Measurements from ENCODE around the gene EGR4. TPM values are rescaled to one million over a fixed set of nuclear protein-coding genes. Genes with fewer than 3 reads are reported as not detected.

The EGR4 gene
- polyA plus RNA-seq, 1 of the 3 experiments (the other 2 are of a cell fraction): 0.02 TPM

- no peak overlapping the region for H3K4me3 ChIP-seq (ENCODE audit: low read depth in 2 of 2, low read length in 1 of 2)
- CTCF ChIA-PET: interaction anchor here (0.8 to 1.8 kb wide), 2 partner anchors 9 to 45 kb away, joined by 3 to 5 read pairs; no protein-coding TSS in a partner anchor
- no peak for DNase-seq
- no peaks in the 10 kb centered on the region for H3F3A ChIP-seq (replicated peaks; ENCODE audit: insufficient read depth)
- no peak overlapping the region for H2AFZ ChIP-seq (ENCODE audit: low read depth)
- H3K27me3 ChIP-seq (ENCODE audit: insufficient read depth): no peaks in the 10 kb centered on the region
- no peaks in the 10 kb centered on the region for H3K36me3 ChIP-seq (replicated peaks in 1 of 2; ENCODE audit: control insufficient read depth in 1 of 2, insufficient read depth in 2 of 2, low read length in 1 of 2)
- no peaks in the 10 kb centered on the region for H3K9me3 ChIP-seq
- no peaks in the 10 kb centered on the region for H3K9me2 ChIP-seq
- no peak for TF ChIP-seq RCOR1 (IDR thresholded peaks at IDR 0.05; ENCODE audit: low read length)
- TF ChIP-seq MEF2A (IDR thresholded peaks at IDR 0.05; ENCODE audit: borderline replicate concordance, low read depth): no peak
- TF ChIP-seq EP300 (IDR thresholded peaks at IDR 0.05; ENCODE audit: borderline replicate concordance in 1 of 2, low read depth in 1 of 2, low read length in 1 of 2): no peak
- TF ChIP-seq JUND (IDR thresholded peaks at IDR 0.05): no peak
- TF ChIP-seq GATA2 (CRISPR knock-in tag; IDR thresholded peaks at IDR 0.05): no peak
- no peak for TF ChIP-seq RFX5 (IDR thresholded peaks at IDR 0.05; ENCODE audit: low read length)
- TF ChIP-seq ZBTB33 (IDR thresholded peaks at IDR 0.05; ENCODE audit: borderline replicate concordance, low read depth): no peak
- TF ChIP-seq RXRA (IDR thresholded peaks at IDR 0.05; ENCODE audit: borderline replicate concordance, low read depth): no peak
- TF ChIP-seq POLR2AphosphoS5 (IDR thresholded peaks at IDR 0.05; ENCODE audit: low read depth, low read length): no peak
- TF ChIP-seq TAF1 (IDR thresholded peaks at IDR 0.05; ENCODE audit: borderline replicate concordance, low read depth, low read length): no peak
- H4K20me1 ChIP-seq (ENCODE audit: insufficient read depth): no peaks in the 10 kb centered on the region
- H3K27ac ChIP-seq (ENCODE audit: low read depth in 2 of 2, low read length in 1 of 2): no peak overlapping the region
- H3K4me1 ChIP-seq (ENCODE audit: control insufficient read depth in 1 of 2, insufficient read depth in 2 of 2, low read depth in 1 of 2, low read length in 1 of 2): no peaks in the 10 kb centered on the region; a peak in 1 of 4 replicates
- 57% methylated on average over 1 of the region's 1 CpG for WGBS (ENCODE audit: low lambda C conversion rate)
- POLR2A ChIA-PET: no interaction called here
- no peak overlapping the region for H3K9ac ChIP-seq
- no peak overlapping the region for H3K4me2 ChIP-seq
- H3K79me2 ChIP-seq (ENCODE audit: insufficient read depth): no peaks in the 10 kb centered on the region
Observed at GRCh38 chr2:73334620-73335019, 41.3 kb upstream of the EGR4 start.

DNA sequence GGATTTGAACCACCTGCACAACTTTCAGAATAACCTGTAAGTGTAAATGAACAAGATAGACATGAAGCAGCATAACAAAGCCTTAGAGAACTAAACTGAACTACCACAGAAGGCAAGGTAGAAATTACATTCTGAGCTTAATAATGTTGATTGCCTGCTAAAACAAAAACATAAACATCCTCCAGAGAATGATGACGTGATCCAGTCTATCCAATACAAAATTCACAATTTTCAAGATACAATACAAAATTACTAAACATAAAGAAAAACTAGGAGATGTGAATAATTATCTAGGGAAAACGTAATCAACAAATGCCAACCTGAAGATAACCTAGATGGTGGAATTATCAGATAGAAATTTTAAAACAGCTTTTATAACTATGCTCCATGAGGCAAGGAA lies 40.7 kb upstream of the EGR4 start:
- Histone ChIP-seq H3K9ac (no peak overlapping the region), H2AFZ (ENCODE audit: low read depth) (no peak overlapping the region), H3K4me2 (no peak overlapping the region), H3K27ac (ENCODE audit: low read depth in 2 of 2, low read length in 1 of 2) (no peak overlapping the region), H3K9me2 (no peaks in the 10 kb centered on the region), H4K20me1 (ENCODE audit: insufficient read depth) (no peaks in the 10 kb centered on the region), H3K36me3 (replicated peaks in 1 of 2; ENCODE audit: control insufficient read depth in 1 of 2, insufficient read depth in 2 of 2, low read length in 1 of 2) (no peaks in the 10 kb centered on the region), H3F3A (replicated peaks; ENCODE audit: insufficient read depth) (no peaks in the 10 kb centered on the region), H3K4me1 (ENCODE audit: control insufficient read depth in 1 of 2, insufficient read depth in 2 of 2, low read depth in 1 of 2, low read length in 1 of 2) (no peaks in the 10 kb centered on the region), H3K9me3 (no peaks in the 10 kb centered on the region), H3K79me2 (ENCODE audit: insufficient read depth) (no peaks in the 10 kb centered on the region), H3K27me3 (ENCODE audit: insufficient read depth) (no peaks in the 10 kb centered on the region), H3K4me3 (ENCODE audit: low read depth in 2 of 2, low read length in 1 of 2) (no peak overlapping the region)
- ChIA-PET CTCF (interaction anchor here (0.8 to 1.8 kb wide), 2 partner anchors 9 to 44 kb away, joined by 3 to 5 read pairs; no protein-coding TSS in a partner anchor), POLR2A (no interaction called here)
- WGBS (ENCODE audit: low lambda C conversion rate): 13% methylated on average over 2 of the region's 2 CpGs
- no peak for DNase-seq
- TF ChIP-seq POLR2AphosphoS5 (IDR thresholded peaks at IDR 0.05; ENCODE audit: low read depth, low read length): no peak
- no peak for TF ChIP-seq CHD2 (IDR thresholded peaks at IDR 0.05; ENCODE audit: low read length, partially characterized antibody)
- TF ChIP-seq IRF3 (IDR thresholded peaks at IDR 0.05; ENCODE audit: low read depth, low read length): no peak
- TF ChIP-seq TAF1 (IDR thresholded peaks at IDR 0.05; ENCODE audit: borderline replicate concordance, low read depth, low read length): no peak
- no peak for TF ChIP-seq GABPA (IDR thresholded peaks at IDR 0.05; ENCODE audit: low read depth)
- TF ChIP-seq RXRA (IDR thresholded peaks at IDR 0.05; ENCODE audit: borderline replicate concordance, low read depth): no peak
- TF ChIP-seq, protein P1, sequence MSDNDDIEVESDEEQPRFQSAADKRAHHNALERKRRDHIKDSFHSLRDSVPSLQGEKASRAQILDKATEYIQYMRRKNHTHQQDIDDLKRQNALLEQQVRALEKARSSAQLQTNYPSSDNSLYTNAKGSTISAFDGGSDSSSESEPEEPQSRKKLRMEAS (IDR thresholded peaks at IDR 0.05; ENCODE audit: low read depth): no peak
- no peak for TF ChIP-seq SMC3 (IDR thresholded peaks at IDR 0.05; ENCODE audit: low read depth, low read length)
- no peak for TF ChIP-seq NFIC (IDR thresholded peaks at IDR 0.05; ENCODE audit: borderline replicate concordance)
- no peak for TF ChIP-seq RCOR1 (IDR thresholded peaks at IDR 0.05; ENCODE audit: low read length)
- TF ChIP-seq TCF12 (IDR thresholded peaks at IDR 0.05): no peak
- no peak for TF ChIP-seq FOXM1 (IDR thresholded peaks at IDR 0.05; ENCODE audit: low read depth)
- no peak for TF ChIP-seq JUND (IDR thresholded peaks at IDR 0.05)
- TF ChIP-seq FOXJ3 (CRISPR knock-in tag; IDR thresholded peaks at IDR 0.05): no peak
- TF ChIP-seq EP300 (IDR thresholded peaks at IDR 0.05; ENCODE audit: borderline replicate concordance in 1 of 2, low read depth in 1 of 2, low read length in 1 of 2): no peak
- TF ChIP-seq GATA2 (CRISPR knock-in tag; IDR thresholded peaks at IDR 0.05): no peak
- TF ChIP-seq, protein P2, sequence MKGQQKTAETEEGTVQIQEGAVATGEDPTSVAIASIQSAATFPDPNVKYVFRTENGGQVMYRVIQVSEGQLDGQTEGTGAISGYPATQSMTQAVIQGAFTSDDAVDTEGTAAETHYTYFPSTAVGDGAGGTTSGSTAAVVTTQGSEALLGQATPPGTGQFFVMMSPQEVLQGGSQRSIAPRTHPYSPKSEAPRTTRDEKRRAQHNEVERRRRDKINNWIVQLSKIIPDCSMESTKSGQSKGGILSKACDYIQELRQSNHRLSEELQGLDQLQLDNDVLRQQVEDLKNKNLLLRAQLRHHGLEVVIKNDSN (IDR thresholded peaks at IDR 0.05; ENCODE audit: borderline replicate concordance, low read depth): no peak
- no peak for TF ChIP-seq RAD21 (IDR thresholded peaks at IDR 0.05; ENCODE audit: low read length)
